GM23338 (cell line): ENCODE measurements around the gene ELMO2. TPM values are rescaled to one million over a fixed set of nuclear protein-coding genes. Genes with fewer than 3 reads are reported as not detected.

Experiments
- ATAC-seq: fragments of 200-7000 bp; cut with Tn5 transposase; 3 replicates; pipeline ENCODE4 v1.9.1; 2020
- DNase-seq: peaks from one replicate; pipeline ENCODE4 v3.0.0-alpha.2; 2015; ENCODE audit warnings: low spot score
- H2AFZ ChIP-seq: fragments of 200-600 bp; sonication (generic); 2 replicates; pipeline ENCODE4 v1.8.0; 2016; ENCODE audit warnings: antibody characterized with exemption, mild to moderate bottlenecking, moderate library complexity
- H3F3A ChIP-seq: fragments of 200-600 bp; sonication (generic); replicated peaks from 2 replicates; pipeline ENCODE4 v1.8.0; 2017; ENCODE audit warnings: antibody characterized with exemption, mixed run types, low read depth
- H3K27ac ChIP-seq: fragments of 200-600 bp; sonication (generic); 2 replicates; pipeline ENCODE4 v1.6.1; 2016; ENCODE audit warnings: low read depth
- H3K27me3 ChIP-seq: fragments of 200-600 bp; sonication (generic); 2 replicates; pipeline ENCODE4 v1.8.0; 2016; ENCODE audit warnings: mild to moderate bottlenecking, mixed run types, moderate library complexity; ENCODE audit not compliant: insufficient read depth
- H3K36me3 ChIP-seq: fragments of 200-600 bp; sonication (generic); 2 replicates; pipeline ENCODE4 v1.8.0; 2016; ENCODE audit warnings: mild to moderate bottlenecking; ENCODE audit not compliant: insufficient read depth
- H3K4me1 ChIP-seq: fragments of 200-600 bp; sonication (generic); 2 replicates; pipeline ENCODE4 v1.8.0; 2016; ENCODE audit warnings: mild to moderate bottlenecking, moderate library complexity; ENCODE audit not compliant: insufficient read depth
- H3K4me2 ChIP-seq: fragments of 200-600 bp; sonication (generic); 2 replicates; pipeline ENCODE4 v1.7.1; 2017; ENCODE audit warnings: mixed run types
- H3K4me3 ChIP-seq: fragments of 200-600 bp; sonication (generic); 2 replicates; pipeline ENCODE4 v1.6.1; 2016; ENCODE audit warnings: mixed run types
- H3K79me2 ChIP-seq: fragments of 200-600 bp; sonication (generic); replicated peaks from 2 replicates; pipeline ENCODE4 v1.8.0; 2017; ENCODE audit warnings: mild to moderate bottlenecking; ENCODE audit not compliant: insufficient read depth
- H3K9me2 ChIP-seq: fragments of 200-600 bp; sonication (generic); 2 replicates; pipeline ENCODE4 v1.8.0; 2017; ENCODE audit not compliant: insufficient read depth
- H4K20me1 ChIP-seq: fragments of 200-600 bp; sonication (generic); replicated peaks from 2 replicates; pipeline ENCODE4 v1.8.0; 2017; ENCODE audit warnings: mild to moderate bottlenecking; ENCODE audit not compliant: insufficient read depth
- H3K27ac Mint-ChIP-seq: 2 replicates; pipeline ENCODE4 v1.8.0; 2020; ENCODE audit warnings: inconsistent platforms, mild to moderate bottlenecking, moderate library complexity, mixed read lengths
- H3K27me3 Mint-ChIP-seq: 3 replicates; pipeline ENCODE4 v1.8.0; 2022; ENCODE audit warnings: low read depth, mild to moderate bottlenecking, moderate library complexity, mixed read lengths, inconsistent platforms; ENCODE audit not compliant: insufficient read depth, poor library complexity
- H3K36me3 Mint-ChIP-seq: 3 replicates; pipeline ENCODE4 v1.8.0; 2021; ENCODE audit warnings: low read depth, mild to moderate bottlenecking, inconsistent platforms, moderate library complexity, mixed read lengths
- H3K4me1 Mint-ChIP-seq: 3 replicates; pipeline ENCODE4 v1.8.0; 2020; ENCODE audit warnings: mild to moderate bottlenecking, inconsistent platforms, mixed read lengths
- H3K4me3 Mint-ChIP-seq: 3 replicates; pipeline ENCODE4 v1.8.0; 2021; ENCODE audit warnings: moderate library complexity, mild to moderate bottlenecking, inconsistent platforms, mixed read lengths
- H3K9me3 Mint-ChIP-seq: 3 replicates; pipeline ENCODE4 v1.8.0; 2020; ENCODE audit warnings: moderate library complexity, mild to moderate bottlenecking, inconsistent platforms, mixed read lengths
- CREB1 ChIP-seq: fragments of 250-450 bp; sonication (Bioruptor Pico); IDR thresholded peaks from 2 replicates; pipeline ENCODE4 v1.5.0; 2020; ENCODE audit warnings: low read depth, mild to moderate bottlenecking, moderate library complexity
- EZH2 ChIP-seq: fragments of 200-600 bp; sonication (generic); IDR thresholded peaks from one replicate; pipeline ENCODE4 v1.8.0; 2017; ENCODE audit warnings: antibody characterized with exemption, mild to moderate bottlenecking, low read depth; ENCODE audit not compliant: unreplicated experiment
- EZH2phosphoT487 ChIP-seq: fragments of 200-600 bp; sonication (generic); IDR thresholded peaks from one replicate; pipeline ENCODE4 v1.8.1; 2018; ENCODE audit warnings: antibody characterized with exemption; ENCODE audit not compliant: unreplicated experiment
- JUNB ChIP-seq: IDR thresholded peaks from one replicate; pipeline ENCODE4 v1.6.1; 2016; ENCODE audit warnings: antibody characterized with exemption; ENCODE audit not compliant: unreplicated experiment
- NANOG ChIP-seq: IDR thresholded peaks from 2 replicates; pipeline ENCODE4 v1.6.1; 2016; ENCODE audit warnings: antibody characterized with exemption, borderline replicate concordance
- POLR2AphosphoS5 ChIP-seq: IDR thresholded peaks from 2 replicates; pipeline ENCODE4 v1.6.1; 2016; ENCODE audit warnings: antibody characterized with exemption, low read depth
- REST ChIP-seq: IDR thresholded peaks from one replicate; pipeline ENCODE4 v1.6.1; 2018; ENCODE audit warnings: antibody characterized with exemption; ENCODE audit not compliant: unreplicated experiment
- STAT1 ChIP-seq: IDR thresholded peaks from one replicate; pipeline ENCODE4 v1.6.1; 2016; ENCODE audit warnings: antibody characterized with exemption; ENCODE audit not compliant: unreplicated experiment
- ZNF114 ChIP-seq: fragments of 250-450 bp; sonication (Bioruptor Pico); IDR thresholded peaks from 2 replicates; pipeline ENCODE4 v1.5.0; 2020; ENCODE audit warnings: mild to moderate bottlenecking, moderate library complexity
- ZNF331 ChIP-seq: fragments of 250-450 bp; sonication (Bioruptor Pico); IDR thresholded peaks from 2 replicates; pipeline ENCODE4 v1.5.0; 2020; ENCODE audit warnings: low read depth, mild to moderate bottlenecking, moderate library complexity
- polyA plus RNA-seq: library from polyadenylated mRNA; unstranded; fragments of >200 nt; fragmentation: Nextera tagmentation; extraction: Ambion mirVana; gene quantifications from 2 replicates; pipeline ENCODE4 v1.2.1, GENCODE V29; 2016
- total RNA-seq: library from RNA; depleted of rRNA; stranded (reverse); fragments of >200 nt; shearing (Covaris generic); gene quantifications from 2 replicates; pipeline ENCODE4 v1.2.3, GENCODE V29; 2014
- TF ChIP-seq, protein P1 (sequence below), 2 experiments: fragments of 200-600 bp in 1 of 2; sonication (generic) in 1 of 2; conservative IDR thresholded peaks; 2 replicates each; pipeline versions ENCODE4 v1.5.1 to v1.6.1; 2016 to 2017; ENCODE audit warnings: antibody characterized with exemption in 2 of 2, low read depth in 2 of 2, mild to moderate bottlenecking in 2 of 2, moderate library complexity in 1 of 2
- TF ChIP-seq, protein P2 (sequence below): IDR thresholded peaks from 2 replicates; pipeline ENCODE4 v1.6.1; 2016; ENCODE audit warnings: antibody characterized with exemption
- TF ChIP-seq, protein P3 (sequence below): fragments of 250-450 bp; sonication (Bioruptor Pico); IDR thresholded peaks from 2 replicates; pipeline ENCODE4 v1.5.0; 2020; ENCODE audit warnings: mild to moderate bottlenecking, moderate library complexity

ELMO2 gene
- total and polyA plus RNA-seq, 2 experiments from 2014 or later = 15.1 to 44.1 TPM

GRCh38 chr20:46332373-46333160, 73.8 kb downstream of the ELMO2 start:
- DNase-seq (no peak), ATAC-seq (peak; percentile 56)
- Histone ChIP-seq H3K4me1 (peaks cover 12% of the 10 kb centered on the region; the same call in 1 of the 2 replicates), H2AFZ (peak overlapping the region; percentile 47; the same call in 1 of the 2 replicates), H4K20me1 (no peaks in the 10 kb centered on the region), H3K4me3 (no peak overlapping the region), H3K9me2 (no peaks in the 10 kb centered on the region), H3K4me2 (no peak overlapping the region), H3F3A (no peaks in the 10 kb centered on the region), H3K27ac (no peak overlapping the region), H3K79me2 (no peaks in the 10 kb centered on the region), H3K36me3 (no peaks in the 10 kb centered on the region), H3K27me3 (no peaks in the 10 kb centered on the region)
- no peaks in the 10 kb centered on the region for H3K36me3 Mint-ChIP-seq
- H3K4me3 Mint-ChIP-seq = no peak overlapping the region; the same call in 2 of the 3 replicates
- H3K4me1 Mint-ChIP-seq = peaks cover 48% of the 10 kb centered on the region
- H3K27me3 Mint-ChIP-seq = peaks cover 15% of the 10 kb centered on the region
- H3K9me3 Mint-ChIP-seq = no peaks in the 10 kb centered on the region; the same call in 1 of the 3 replicates
- H3K27ac Mint-ChIP-seq = no peak overlapping the region
- TF ChIP-seq POLR2AphosphoS5 (no peak), ZNF114 (CRISPR knock-in tag) (no peak), REST (no peak), NANOG (no peak), EZH2 (no peak), ZNF331 (CRISPR knock-in tag) (no peak), JUNB (no peak), STAT1 (no peak), EZH2phosphoT487 (no peak), CREB1 (no peak)
- TF ChIP-seq, protein P1, sequence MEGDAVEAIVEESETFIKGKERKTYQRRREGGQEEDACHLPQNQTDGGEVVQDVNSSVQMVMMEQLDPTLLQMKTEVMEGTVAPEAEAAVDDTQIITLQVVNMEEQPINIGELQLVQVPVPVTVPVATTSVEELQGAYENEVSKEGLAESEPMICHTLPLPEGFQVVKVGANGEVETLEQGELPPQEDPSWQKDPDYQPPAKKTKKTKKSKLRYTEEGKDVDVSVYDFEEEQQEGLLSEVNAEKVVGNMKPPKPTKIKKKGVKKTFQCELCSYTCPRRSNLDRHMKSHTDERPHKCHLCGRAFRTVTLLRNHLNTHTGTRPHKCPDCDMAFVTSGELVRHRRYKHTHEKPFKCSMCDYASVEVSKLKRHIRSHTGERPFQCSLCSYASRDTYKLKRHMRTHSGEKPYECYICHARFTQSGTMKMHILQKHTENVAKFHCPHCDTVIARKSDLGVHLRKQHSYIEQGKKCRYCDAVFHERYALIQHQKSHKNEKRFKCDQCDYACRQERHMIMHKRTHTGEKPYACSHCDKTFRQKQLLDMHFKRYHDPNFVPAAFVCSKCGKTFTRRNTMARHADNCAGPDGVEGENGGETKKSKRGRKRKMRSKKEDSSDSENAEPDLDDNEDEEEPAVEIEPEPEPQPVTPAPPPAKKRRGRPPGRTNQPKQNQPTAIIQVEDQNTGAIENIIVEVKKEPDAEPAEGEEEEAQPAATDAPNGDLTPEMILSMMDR (conservative IDR thresholded peaks at IDR 0.05; ENCODE audit: low read depth in 2 of 2) = no peak
- TF ChIP-seq, protein P2, sequence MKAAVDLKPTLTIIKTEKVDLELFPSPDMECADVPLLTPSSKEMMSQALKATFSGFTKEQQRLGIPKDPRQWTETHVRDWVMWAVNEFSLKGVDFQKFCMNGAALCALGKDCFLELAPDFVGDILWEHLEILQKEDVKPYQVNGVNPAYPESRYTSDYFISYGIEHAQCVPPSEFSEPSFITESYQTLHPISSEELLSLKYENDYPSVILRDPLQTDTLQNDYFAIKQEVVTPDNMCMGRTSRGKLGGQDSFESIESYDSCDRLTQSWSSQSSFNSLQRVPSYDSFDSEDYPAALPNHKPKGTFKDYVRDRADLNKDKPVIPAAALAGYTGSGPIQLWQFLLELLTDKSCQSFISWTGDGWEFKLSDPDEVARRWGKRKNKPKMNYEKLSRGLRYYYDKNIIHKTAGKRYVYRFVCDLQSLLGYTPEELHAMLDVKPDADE = no peak
- TF ChIP-seq, protein P3, sequence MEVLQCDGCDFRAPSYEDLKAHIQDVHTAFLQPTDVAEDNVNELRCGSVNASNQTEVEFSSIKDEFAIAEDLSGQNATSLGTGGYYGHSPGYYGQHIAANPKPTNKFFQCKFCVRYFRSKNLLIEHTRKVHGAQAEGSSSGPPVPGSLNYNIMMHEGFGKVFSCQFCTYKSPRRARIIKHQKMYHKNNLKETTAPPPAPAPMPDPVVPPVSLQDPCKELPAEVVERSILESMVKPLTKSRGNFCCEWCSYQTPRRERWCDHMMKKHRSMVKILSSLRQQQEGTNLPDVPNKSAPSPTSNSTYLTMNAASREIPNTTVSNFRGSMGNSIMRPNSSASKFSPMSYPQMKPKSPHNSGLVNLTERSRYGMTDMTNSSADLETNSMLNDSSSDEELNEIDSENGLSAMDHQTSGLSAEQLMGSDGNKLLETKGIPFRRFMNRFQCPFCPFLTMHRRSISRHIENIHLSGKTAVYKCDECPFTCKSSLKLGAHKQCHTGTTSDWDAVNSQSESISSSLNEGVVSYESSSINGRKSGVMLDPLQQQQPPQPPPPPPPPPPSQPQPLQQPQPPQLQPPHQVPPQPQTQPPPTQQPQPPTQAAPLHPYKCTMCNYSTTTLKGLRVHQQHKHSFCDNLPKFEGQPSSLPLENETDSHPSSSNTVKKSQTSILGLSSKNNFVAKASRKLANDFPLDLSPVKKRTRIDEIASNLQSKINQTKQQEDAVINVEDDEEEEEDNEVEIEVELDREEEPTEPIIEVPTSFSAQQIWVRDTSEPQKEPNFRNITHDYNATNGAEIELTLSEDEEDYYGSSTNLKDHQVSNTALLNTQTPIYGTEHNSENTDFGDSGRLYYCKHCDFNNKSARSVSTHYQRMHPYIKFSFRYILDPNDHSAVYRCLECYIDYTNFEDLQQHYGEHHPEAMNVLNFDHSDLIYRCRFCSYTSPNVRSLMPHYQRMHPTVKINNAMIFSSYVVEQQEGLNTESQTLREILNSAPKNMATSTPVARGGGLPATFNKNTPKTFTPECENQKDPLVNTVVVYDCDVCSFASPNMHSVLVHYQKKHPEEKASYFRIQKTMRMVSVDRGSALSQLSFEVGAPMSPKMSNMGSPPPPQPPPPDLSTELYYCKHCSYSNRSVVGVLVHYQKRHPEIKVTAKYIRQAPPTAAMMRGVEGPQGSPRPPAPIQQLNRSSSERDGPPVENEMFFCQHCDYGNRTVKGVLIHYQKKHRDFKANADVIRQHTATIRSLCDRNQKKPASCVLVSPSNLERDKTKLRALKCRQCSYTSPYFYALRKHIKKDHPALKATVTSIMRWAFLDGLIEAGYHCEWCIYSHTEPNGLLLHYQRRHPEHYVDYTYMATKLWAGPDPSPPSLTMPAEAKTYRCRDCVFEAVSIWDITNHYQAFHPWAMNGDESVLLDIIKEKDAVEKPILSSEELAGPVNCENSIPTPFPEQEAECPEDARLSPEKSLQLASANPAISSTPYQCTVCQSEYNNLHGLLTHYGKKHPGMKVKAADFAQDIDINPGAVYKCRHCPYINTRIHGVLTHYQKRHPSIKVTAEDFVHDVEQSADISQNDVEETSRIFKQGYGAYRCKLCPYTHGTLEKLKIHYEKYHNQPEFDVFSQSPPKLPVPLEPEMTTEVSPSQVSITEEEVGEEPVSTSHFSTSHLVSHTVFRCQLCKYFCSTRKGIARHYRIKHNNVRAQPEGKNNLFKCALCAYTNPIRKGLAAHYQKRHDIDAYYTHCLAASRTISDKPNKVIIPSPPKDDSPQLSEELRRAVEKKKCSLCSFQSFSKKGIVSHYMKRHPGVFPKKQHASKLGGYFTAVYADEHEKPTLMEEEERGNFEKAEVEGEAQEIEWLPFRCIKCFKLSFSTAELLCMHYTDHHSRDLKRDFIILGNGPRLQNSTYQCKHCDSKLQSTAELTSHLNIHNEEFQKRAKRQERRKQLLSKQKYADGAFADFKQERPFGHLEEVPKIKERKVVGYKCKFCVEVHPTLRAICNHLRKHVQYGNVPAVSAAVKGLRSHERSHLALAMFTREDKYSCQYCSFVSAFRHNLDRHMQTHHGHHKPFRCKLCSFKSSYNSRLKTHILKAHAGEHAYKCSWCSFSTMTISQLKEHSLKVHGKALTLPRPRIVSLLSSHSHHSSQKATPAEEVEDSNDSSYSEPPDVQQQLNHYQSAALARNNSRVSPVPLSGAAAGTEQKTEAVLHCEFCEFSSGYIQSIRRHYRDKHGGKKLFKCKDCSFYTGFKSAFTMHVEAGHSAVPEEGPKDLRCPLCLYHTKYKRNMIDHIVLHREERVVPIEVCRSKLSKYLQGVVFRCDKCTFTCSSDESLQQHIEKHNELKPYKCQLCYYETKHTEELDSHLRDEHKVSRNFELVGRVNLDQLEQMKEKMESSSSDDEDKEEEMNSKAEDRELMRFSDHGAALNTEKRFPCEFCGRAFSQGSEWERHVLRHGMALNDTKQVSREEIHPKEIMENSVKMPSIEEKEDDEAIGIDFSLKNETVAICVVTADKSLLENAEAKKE (CRISPR knock-in tag) = no peak
